ENCODE data around the gene GMPPB.

GRCh38 chr3:49683162-49683561 lies 40.6 kb downstream of the GMPPB start:
- TF ChIP-seq, protein P1, sequence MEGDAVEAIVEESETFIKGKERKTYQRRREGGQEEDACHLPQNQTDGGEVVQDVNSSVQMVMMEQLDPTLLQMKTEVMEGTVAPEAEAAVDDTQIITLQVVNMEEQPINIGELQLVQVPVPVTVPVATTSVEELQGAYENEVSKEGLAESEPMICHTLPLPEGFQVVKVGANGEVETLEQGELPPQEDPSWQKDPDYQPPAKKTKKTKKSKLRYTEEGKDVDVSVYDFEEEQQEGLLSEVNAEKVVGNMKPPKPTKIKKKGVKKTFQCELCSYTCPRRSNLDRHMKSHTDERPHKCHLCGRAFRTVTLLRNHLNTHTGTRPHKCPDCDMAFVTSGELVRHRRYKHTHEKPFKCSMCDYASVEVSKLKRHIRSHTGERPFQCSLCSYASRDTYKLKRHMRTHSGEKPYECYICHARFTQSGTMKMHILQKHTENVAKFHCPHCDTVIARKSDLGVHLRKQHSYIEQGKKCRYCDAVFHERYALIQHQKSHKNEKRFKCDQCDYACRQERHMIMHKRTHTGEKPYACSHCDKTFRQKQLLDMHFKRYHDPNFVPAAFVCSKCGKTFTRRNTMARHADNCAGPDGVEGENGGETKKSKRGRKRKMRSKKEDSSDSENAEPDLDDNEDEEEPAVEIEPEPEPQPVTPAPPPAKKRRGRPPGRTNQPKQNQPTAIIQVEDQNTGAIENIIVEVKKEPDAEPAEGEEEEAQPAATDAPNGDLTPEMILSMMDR (IDR thresholded peaks at IDR 0.05; ENCODE audit: low read depth, low read length, poor library complexity, severe bottlenecking) = no peak
- no peak for TF ChIP-seq EZH2phosphoT487 (IDR thresholded peaks at IDR 0.05; ENCODE audit: borderline replicate concordance, low read length)
